HEK293T (cell line): Measurements from ENCODE around the gene PFAS.

Source experiments
- BHLHE40 ChIP-seq: fragments of 450-650 bp; IDR thresholded peaks from 2 replicates; pipeline ENCODE4 v1.6.1; 2016; ENCODE audit warnings: mild to moderate bottlenecking, moderate library complexity, borderline replicate concordance
- FOXA1 ChIP-seq: fragments of 450-650 bp; IDR thresholded peaks from 2 replicates; pipeline ENCODE4 v1.6.1; 2016; ENCODE audit warnings: mild to moderate bottlenecking
- SP1 ChIP-seq: fragments of 450-650 bp; IDR thresholded peaks from 2 replicates; pipeline ENCODE4 v1.6.1; 2017

DNA sequence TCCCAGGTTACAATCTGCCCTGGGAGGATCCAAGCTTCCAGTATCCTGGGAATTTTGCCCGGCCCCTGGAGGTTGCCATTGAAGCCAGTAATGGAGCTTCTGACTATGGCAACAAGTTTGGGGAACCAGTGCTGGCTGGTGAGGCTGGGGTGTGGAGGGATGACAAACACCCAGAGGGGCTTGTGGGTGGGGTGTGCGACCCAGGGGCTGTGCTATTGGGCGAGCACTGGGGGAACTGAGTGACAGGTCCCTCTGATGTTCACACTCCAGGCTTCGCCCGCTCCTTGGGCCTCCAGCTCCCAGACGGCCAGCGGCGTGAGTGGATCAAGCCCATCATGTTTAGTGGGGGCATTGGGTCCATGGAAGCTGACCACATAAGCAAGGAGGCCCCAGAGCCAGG, 8.7 kb downstream of the PFAS start:
- TF ChIP-seq FOXA1 (no peak), SP1 (no peak), BHLHE40 (no peak)
